HG02642 (cell line): ENCODE measurements around the gene ST7L.
"Not testable (repeated sequence)": the region's sequence is repeated elsewhere in the genome, so short reads cannot be mapped to it uniquely, and the experiment has no call there.

Source experiments
- ATAC-seq: cut with Tn5 transposase; IDR thresholded peaks from one replicate; pipeline ENCODE4 v1.9.1; 2021; ENCODE audit warnings: mild to moderate bottlenecking; ENCODE audit not compliant: unreplicated experiment, poor library complexity

ST7L gene, protein sequence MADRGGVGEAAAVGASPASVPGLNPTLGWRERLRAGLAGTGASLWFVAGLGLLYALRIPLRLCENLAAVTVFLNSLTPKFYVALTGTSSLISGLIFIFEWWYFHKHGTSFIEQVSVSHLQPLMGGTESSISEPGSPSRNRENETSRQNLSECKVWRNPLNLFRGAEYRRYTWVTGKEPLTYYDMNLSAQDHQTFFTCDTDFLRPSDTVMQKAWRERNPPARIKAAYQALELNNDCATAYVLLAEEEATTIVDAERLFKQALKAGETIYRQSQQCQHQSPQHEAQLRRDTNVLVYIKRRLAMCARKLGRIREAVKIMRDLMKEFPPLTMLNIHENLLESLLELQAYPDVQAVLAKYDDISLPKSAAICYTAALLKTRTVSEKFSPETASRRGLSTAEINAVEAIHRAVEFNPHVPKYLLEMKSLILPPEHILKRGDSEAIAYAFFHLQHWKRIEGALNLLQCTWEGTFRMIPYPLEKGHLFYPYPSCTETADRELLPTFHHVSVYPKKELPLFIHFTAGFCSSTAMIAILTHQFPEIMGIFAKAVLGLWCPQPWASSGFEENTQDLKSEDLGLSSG

DNA sequence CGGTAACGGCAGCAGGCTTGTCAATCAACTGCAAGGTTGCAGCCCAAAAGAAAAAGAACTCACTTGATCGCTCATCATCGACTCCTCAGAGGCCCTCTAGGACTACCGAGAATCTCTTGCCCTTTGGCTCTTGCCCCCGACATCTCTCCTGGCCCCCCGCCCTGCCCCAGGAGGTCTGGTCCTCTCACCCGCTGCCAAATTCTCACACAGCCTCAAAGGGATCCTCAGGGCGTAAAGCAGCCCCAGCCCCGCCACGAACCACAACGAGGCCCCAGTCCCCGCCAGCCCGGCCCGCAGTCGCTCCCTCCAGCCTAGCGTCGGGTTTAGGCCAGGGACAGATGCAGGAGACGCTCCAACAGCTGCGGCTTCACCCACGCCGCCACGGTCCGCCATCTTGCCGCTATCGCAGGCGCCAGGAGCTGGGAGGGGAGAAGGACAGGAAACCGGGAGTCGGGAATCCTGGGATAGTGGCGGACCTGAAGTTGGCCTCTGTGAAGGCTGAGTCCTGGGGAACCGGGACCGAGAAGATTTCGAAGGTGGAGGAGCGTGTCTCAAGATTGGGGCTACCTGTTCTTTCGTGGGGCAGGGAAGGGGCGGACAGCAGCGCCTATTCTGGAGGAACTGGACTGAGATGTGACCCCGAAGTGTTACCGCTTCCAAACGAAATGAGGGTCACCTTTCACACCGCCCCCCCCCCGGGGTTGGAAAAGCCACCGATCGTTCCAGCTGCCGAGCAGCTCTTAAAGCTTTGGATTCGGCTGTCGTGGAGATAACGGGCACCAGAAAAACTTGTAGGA, at the start of gene ST7L:
ST7L (minus strand) TSS at position 421 of the 797 bp plus-strand sequence; CDS start at position 393, 28 bp downstream.
- peak; percentile 29 for ATAC-seq

DNA sequence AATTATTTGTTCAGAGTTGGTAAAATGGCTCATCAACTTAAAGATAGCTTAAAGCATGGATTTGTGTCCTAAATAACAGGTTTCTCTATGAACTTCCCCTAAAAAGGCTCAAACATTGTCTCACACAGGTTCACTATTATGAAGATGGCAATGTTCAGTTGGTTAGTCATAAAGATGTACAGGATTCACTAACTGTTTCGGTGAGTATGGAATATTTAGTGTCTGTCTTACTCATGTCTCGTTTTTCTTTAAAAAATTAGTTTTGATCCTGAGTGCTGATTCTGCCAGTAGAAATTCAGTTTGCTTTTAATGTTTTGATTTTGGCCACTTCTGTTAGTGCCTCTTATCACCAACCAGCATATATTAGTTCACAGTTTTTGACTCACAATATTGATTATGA, 48.0 kb upstream of the ST7L start:
- no peak for ATAC-seq

DNA sequence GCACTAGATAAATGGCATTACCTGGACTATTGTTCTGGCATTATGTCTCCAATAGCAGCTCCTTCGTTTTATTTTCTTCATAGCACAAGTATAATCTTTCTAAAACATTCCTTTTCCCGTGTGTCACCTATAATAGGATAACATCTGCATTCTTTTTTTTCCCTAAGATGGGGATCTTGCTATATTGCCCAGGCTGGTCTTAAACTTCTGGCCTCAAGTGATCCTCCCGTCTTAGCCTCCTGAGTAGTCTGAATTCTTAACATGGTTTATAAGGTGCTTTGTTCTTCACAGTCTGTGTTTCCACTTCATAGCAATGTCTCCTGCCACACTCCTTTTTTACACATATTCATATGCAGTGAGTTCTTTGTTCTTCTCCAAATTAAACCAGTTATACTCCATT, 46.9 kb upstream of the ST7L start:
- ATAC-seq = no peak

DNA sequence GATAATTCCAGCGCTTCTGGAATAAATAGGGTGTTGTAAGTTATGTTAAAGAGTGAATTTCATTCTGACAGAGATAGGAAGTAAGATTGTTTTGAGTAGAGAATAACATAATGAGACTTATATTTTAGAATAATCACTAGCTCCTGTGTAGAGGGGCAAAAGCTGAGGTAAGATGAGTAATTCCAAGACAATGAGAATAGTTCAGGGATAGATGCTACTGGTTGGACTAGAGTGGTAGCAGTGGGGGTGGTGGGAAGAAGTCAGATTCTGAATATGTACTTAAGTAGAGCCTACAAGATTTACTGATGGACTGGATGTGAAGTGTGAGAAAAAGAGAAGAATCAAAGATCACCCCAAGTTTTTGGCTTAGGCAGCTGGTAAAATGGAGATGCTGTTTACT, 32.3 kb upstream of the ST7L start:
- ATAC-seq = no peak

DNA sequence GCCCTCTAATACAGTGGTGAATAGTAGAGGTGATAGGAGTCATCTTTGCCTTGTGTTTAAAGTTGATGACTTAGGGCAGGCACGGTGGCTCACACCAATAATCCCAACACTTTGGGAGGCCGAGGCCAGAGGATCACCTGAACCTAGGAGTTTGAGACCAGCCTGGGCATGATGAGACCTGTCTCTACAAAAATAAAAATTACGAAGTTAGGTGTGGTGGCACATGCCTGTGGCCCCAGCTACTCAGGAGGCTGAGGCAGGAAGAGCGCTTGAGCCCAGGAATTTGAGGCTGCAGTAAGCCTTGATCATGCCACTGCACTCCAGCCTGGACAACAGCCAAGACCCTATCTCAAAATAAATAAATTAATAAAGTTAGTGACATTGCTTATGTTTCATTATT, 27.3 kb upstream of the ST7L start:
- ATAC-seq = no peak

DNA sequence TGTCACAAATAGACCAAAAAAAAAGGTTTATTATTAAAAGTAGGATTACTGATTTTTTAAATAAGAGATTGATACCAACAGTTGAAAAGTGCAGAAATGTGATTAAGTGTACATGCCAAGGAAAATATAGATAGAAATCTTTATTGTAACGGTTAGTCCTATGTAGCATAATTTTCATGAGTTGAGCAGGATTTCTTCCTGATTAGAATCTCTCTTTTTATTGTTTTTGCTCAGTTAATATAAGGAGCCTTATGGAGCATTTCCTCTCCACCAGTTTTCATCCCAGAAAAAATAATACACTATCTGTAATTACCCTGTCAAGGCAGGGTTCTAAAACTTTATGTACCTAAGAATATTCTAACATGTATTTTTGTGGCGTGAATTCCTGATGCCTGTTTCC, 24.1 kb upstream of the ST7L start:
- no peak for ATAC-seq

DNA sequence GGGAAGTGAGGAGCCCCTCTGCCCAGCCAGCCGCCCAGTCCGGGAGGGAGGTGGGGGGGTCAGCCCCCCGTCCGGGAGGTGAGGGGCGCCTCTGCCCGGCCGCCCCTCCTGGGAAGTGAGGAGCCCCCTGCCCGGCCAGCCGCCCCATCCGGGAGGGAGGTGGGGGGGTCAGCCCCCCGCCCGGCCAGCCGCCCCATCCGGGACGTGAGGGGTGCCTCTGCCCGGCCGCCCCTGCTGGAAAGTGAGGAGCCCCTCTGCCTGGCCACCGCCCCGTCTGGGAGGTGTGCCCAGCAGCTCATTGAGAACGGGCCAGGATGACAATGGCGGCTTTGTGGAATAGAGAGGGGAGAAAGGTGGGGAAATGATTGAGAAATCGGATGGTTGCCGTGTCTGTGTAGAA, 21.5 kb upstream of the ST7L start:
- ATAC-seq = not testable (repeated sequence)

DNA sequence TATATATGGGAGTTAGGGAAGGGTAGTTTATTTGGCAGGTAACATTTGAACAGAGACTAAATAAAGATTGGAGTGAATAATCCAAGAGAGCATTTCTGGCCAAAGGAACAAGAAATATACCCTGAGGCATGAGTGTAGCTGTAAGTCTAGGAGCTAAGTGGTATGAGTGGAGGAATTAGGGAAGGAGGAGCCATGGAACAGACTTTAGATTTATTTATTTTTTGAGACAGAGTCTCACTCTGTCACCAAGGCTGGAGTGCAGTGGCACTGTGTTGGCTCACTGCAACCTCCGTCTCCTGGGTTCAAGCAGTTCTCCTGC, 19.1 kb upstream of the ST7L start:
- no peak for ATAC-seq

DNA sequence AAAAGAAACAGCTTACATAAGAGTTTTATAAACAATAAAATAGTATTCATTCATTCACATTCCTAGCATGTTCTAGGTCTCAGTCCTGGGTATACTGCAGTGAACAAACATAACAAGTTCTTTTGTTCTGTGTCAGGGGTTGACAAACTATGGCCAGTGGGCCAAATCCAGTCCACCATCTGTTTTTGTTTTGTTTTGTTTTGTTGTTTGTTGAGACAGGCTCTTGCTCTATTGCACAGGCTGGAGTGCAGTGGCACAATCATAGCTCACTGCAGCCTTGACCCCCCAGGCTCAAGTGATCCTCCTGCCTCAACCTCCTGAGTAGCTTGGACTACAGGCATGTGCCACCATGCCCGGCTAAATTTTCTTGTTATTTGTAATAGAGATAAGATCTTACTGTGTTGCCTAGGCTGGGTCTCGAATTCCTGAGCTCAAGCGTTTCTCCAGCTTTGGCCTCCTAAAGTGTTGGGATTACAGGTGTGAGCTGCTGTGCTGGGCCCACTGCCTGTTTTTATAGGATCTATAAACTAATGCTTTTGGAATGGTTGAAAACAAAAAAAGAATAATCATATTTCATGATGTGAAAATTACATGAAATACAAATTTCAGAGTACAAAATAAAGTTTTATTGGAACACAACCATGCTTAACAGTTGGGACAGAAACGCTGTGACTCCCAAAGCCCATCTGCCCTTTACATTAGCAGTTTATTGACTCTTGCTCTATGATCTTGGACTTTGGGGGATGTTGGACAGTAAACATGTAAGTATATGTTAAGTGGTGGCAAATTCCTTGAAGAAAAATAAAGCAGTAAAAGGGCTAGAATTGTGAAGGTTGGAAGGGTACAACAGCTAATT, 18.5 kb upstream of the ST7L start:
- ATAC-seq = no peak

DNA sequence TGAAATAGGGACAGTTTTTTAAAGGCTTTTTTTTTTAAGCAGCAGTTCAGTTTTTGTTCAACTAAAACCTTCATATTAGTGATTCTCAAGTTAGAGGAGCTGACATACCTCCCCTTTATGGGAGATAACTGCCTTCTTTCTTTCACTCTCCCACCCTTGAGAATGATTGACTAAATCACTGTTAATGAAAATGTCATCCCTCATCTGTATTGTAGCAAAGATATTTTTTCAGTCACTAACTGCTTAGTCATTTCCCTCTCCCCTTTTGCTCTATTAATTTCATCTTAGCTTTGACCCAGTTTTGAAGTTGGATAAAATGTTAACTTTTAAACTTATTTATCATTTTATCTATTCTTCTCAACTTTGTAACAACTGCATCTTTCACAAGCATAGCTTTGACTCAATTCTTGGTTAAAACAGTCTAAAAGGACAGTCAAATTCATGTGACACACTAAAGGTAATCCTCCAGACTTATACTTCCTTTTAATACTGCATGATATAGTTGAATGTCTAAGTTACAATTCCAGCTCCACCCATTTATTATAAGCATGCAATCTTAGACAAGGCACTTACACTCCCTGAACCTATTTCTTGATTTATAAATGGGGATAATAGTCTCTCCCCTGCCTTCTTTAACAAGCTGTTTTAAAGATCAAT, 17.8 kb upstream of the ST7L start:
- ATAC-seq = peak; percentile 47

DNA sequence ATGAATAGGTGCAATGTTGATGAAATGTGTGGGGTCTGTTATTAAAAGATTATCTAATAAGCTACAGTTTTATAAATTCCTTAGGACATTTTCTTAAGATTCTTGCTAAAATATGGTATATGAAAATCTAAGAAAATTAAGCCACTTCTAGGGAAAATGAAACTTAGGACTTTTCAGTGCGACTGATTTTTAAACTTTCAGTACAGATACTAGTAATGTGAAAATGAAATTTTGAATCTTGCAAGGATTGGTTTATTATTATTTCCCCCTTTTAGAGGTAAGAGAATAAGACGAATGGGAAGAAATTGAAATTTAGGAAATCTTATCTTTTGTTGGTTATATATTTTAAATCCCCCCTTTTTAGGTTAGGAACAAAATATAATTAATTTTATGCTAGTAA, 17.1 kb upstream of the ST7L start:
- no peak for ATAC-seq

DNA sequence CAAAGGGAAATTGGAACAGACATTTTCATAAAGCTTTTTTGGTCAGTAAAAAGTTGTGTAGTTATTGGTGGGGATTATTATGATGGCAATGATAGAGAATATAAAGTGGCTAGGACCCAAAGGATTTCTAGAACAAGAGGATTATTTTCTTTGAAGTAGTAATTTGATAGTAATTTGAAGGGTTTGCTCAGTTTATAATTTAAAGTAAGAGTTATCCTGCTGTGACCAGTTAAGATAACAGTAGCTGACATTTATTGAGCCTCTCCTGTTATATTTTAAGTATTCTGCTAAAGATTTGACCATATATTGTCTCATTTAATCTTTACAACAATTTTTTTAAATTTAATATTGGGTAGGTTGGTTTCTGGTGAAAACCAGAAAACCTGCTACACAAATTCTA, 15.4 kb upstream of the ST7L start:
- ATAC-seq = no peak

DNA sequence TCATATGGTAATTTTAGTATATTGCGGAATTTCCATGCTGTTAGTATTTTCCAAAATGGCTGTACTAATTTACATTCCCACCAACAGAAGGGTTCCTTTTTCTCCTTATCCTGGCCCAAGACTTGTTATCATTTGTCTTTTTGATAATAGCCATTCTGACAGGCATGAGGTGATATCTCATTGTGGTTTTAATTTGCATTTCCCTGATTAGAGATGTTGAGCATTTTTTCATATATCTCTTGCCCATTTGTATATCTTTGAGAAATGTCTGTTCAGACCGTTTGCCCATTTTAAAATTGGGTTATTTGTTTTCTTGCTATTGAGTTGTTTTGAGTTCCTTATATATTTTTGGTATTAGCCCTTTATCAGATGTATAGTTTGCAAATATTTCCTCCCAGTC, 14.7 kb upstream of the ST7L start:
- ATAC-seq = no peak

DNA sequence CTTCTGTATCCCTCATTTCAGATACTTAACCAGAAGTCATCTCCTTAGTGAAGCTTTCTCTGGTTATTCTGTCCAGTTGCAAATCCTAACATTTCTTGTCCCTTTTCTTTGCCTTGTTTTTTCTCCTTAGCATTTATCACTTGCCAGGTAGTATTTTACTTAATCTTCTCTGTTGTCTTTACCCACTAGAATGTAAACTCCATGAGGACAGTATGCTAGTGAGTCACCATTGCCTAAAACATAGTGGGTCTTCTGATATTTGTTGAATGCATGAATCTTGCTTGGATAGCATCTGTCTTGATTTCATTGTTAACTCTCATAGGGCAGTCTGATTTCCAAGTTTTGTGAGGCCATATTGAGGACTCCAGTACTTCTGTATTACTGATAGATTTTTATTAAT, 10.3 kb upstream of the ST7L start:
- ATAC-seq = no peak

DNA sequence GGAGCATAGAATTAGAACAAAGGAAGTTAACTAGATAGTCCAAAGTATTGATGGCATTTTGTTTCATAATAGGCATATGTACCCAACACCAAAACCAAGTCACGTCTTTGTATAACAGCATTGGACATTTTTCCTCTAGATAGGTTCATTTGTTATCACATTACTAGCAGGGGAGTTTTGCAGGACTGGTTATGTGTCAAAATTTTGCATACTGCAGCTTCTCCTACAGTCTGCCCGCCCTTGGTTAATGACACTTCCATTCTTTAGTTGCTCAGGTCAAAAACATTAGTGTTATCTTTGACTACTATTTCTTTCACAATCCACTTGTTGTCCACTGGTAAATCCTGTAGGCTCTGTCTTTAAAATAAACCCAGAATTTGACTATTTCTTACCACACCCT, 9.6 kb upstream of the ST7L start:
- ATAC-seq = no peak

DNA sequence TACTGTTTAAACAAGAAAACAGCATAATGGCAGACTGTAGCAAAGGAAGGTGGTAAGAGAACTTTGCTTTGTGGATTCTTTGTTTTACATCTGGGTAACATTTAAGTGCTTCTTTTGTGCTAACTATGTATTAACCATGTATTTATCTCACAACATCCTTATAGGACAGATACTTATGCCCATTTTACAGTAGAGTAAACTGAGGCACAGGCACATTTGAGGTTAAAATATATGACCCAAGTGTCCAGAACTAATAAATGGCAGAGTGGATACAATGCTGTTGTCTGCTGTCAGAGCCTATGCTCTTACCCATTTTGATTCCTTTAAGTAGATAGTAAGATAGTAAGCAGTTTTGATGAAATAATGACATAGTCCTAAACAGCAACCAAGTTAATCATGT, 7.9 kb upstream of the ST7L start:
- ATAC-seq = no peak

DNA sequence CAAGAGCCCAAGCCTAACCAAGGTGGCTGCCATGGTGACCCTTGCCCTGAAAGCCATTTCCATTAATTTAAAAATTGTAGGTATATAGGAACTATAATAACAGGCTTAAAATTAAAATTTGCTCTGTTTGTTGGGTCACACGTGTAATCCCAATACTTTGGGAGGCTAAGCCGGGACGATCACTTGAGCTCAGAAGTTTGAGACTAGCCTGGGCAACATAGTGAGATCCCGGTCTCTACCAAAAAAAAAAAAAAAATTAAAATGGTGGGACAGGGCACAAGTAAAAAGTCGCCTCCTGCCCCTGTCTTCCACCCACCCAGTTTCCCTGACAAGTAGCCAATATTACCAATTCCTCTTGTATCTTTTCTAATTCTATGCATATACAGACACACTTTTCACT, 7.3 kb upstream of the ST7L start:
- no peak for ATAC-seq

DNA sequence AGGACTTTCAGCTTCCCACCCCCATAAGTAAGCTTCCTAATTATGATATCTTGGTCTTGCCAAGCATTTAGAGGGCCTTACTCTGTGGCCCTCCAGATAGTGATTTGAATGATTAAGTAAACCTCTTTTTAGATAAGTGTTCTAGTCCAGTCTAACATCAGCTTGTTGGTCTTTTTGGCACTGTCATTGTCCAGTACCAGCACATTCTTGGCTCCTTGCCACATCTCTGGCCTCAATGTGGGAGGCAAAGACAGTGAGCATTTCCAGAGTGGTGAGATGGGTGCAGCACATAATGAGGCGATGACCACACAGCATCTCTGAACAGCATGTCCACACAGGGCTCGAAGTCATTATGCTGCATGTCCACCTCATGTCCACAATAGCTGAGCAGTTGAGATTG, 6.8 kb upstream of the ST7L start:
- no peak for ATAC-seq

DNA sequence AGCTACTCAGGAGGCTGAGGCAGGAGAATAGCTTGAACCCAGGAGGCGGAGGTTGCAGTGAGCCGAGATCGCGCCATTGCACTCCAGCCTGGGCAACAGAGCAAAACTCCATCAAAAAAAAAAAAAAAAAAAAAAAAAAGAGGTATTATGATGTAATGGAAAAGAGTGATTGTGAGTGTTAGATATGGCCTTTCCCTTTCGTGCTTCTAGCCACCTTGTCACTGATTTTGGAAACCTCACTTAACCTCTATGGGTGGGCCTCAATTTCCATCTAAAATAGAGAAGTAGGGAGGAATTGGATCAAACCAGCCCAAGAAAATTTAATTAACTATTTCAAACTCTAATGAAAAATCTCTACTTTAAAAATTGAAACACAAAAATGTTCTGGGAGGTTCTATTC, 5.6 kb upstream of the ST7L start:
- ATAC-seq = not testable (repeated sequence)

DNA sequence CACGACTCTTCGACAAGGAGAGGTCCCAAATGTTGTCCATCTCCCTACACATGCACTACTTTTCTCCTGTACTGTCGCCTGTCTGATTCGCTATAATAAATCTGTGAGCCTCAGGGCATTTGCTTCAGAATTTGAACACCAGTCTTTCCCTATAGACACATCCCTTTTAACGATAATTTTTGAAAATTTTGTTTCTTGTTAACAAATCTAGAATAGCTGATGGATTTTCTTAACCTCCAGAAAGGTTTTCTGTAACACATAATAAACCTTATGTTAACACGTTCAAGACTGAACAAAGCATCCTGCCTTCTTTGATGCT, 1.4 kb upstream of the ST7L start:
- no peak for ATAC-seq
